M059J (cell line): Measurements from ENCODE around the gene LPO. TPM values are rescaled to one million over a fixed set of nuclear protein-coding genes. Genes with fewer than 3 reads are reported as not detected.

ENCODE experiments used
- DNase-seq: peaks from one replicate; pipeline ENCODE4 v3.0.0-alpha.2; 2012; ENCODE audit warnings: low read depth
- total RNA-seq: library from RNA; depleted of rRNA; stranded (reverse); fragments of >200 nt; shearing (Covaris generic); gene quantifications from 2 replicates; pipeline ENCODE4 v1.2.3, GENCODE V29; 2014

Gene LPO
- total RNA-seq, 1 experiment from 2014 or later: not detected

GRCh38 chr17:58262149-58262548 is 23.8 kb downstream of the LPO start:
- no peak for DNase-seq

- no peak for DNase-seq
Measured at GRCh38 chr17:58263773-58264172, 25.4 kb downstream of the LPO start.

GRCh38 chr17:58264407-58265103 is 26.2 kb downstream of the LPO start:
- DNase-seq: no peak

- DNase-seq: no peak
Measured at GRCh38 chr17:58265271-58265670, 26.9 kb downstream of the LPO start.

- DNase-seq: no peak
Measured at GRCh38 chr17:58265902-58266875, 27.8 kb downstream of the LPO start.

GRCh38 chr17:58267347-58268324 is 29.3 kb downstream of the LPO start:
- DNase-seq: no peak

GRCh38 chr17:58268326-58268725 is 29.9 kb downstream of the LPO start:
- no peak for DNase-seq

GRCh38 chr17:58268774-58269556 is 30.6 kb downstream of the LPO start:
- DNase-seq: no peak

GRCh38 chr17:58269557-58270291 is 31.3 kb downstream of the LPO start:
- DNase-seq: no peak

- no peak for DNase-seq
Measured at GRCh38 chr17:58270476-58271215, 32.3 kb downstream of the LPO start.

GRCh38 chr17:58271216-58271931 is 33.0 kb downstream of the LPO start:
- DNase-seq: no peak

- DNase-seq: no peak
Measured at GRCh38 chr17:58272367-58273280, 34.2 kb downstream of the LPO start.

GRCh38 chr17:58273453-58274104 is 35.2 kb downstream of the LPO start:
- DNase-seq: no peak

GRCh38 chr17:58275417-58275816 is 37.0 kb downstream of the LPO start:
- DNase-seq: no peak

GRCh38 chr17:58276423-58276822 is 38.0 kb downstream of the LPO start:
- no peak for DNase-seq

GRCh38 chr17:58277107-58277801 is 38.9 kb downstream of the LPO start:
- DNase-seq: peak; percentile 14
